IPS-15b (cell line): ENCODE data around the gene SIGLEC9.
"Not testable (repeated sequence)": the region's sequence is repeated elsewhere in the genome, so short reads cannot be mapped to it uniquely, and the experiment has no call there.

Experiments used
- H3K27me3 ChIP-seq: one replicate; pipeline ENCODE4 v1.6.1; 2013; ENCODE audit warnings: low read length; ENCODE audit not compliant: control insufficient read depth, insufficient read depth
- H3K36me3 ChIP-seq: one replicate; pipeline ENCODE4 v1.6.1; 2013; ENCODE audit warnings: low read length; ENCODE audit not compliant: control insufficient read depth, insufficient read depth
- H3K4me1 ChIP-seq: one replicate; pipeline ENCODE4 v1.6.1; 2013; ENCODE audit warnings: mild to moderate bottlenecking, low read length; ENCODE audit not compliant: control insufficient read depth, insufficient read depth
- H3K4me3 ChIP-seq: one replicate; pipeline ENCODE4 v1.5.1; 2013; ENCODE audit warnings: low read depth, low read length
- H3K9ac ChIP-seq: one replicate; pipeline ENCODE4 v1.6.1; 2013; ENCODE audit warnings: low read depth, mild to moderate bottlenecking, low read length
- H3K9me3 ChIP-seq: one replicate; pipeline ENCODE4 v1.6.1; 2013; ENCODE audit warnings: mild to moderate bottlenecking, low read length; ENCODE audit not compliant: control insufficient read depth, insufficient read depth

Gene SIGLEC9

GRCh38 chr19:51157265-51157664 lies 32.6 kb downstream of the SIGLEC9 start:
- Histone ChIP-seq H3K27me3 (peaks cover 13% of the 10 kb centered on the region), H3K36me3 (no peaks in the 10 kb centered on the region), H3K4me1 (peaks cover 2% of the 10 kb centered on the region), H3K4me3 (no peak overlapping the region), H3K9ac (no peak overlapping the region), H3K9me3 (no peaks in the 10 kb centered on the region)

- H3K4me3 ChIP-seq, result no peak overlapping the region
- H3K4me1 ChIP-seq, result peaks cover 2% of the 10 kb centered on the region
- no peaks in the 10 kb centered on the region for H3K9me3 ChIP-seq
- H3K36me3 ChIP-seq, result no peaks in the 10 kb centered on the region
- no peak overlapping the region for H3K9ac ChIP-seq
- H3K27me3 ChIP-seq, result peaks cover 13% of the 10 kb centered on the region
These were observed 33.9 kb downstream of the SIGLEC9 start for GRCh38 chr19:51158474-51159129.

- Histone ChIP-seq H3K27me3 (peaks cover 13% of the 10 kb centered on the region), H3K9ac (no peak overlapping the region), H3K4me3 (no peak overlapping the region), H3K9me3 (no peaks in the 10 kb centered on the region), H3K4me1 (peaks cover 2% of the 10 kb centered on the region), H3K36me3 (no peaks in the 10 kb centered on the region)
These were observed 35.0 kb downstream of the SIGLEC9 start for GRCh38 chr19:51159656-51160055.

- H3K4me1 ChIP-seq, result peaks cover 2% of the 10 kb centered on the region
- no peaks in the 10 kb centered on the region for H3K36me3 ChIP-seq
- H3K9ac ChIP-seq, result no peak overlapping the region
- no peaks in the 10 kb centered on the region for H3K9me3 ChIP-seq
- H3K4me3 ChIP-seq, result no peak overlapping the region
- H3K27me3 ChIP-seq, result peaks cover 13% of the 10 kb centered on the region
These were observed 36.6 kb downstream of the SIGLEC9 start for GRCh38 chr19:51161266-51161665.

- Histone ChIP-seq H3K9ac (no peak overlapping the region), H3K27me3 (peaks cover 12% of the 10 kb centered on the region)
These were observed 37.3 kb downstream of the SIGLEC9 start for GRCh38 chr19:51161867-51162496.

GRCh38 chr19:51163257-51163656 lies 38.6 kb downstream of the SIGLEC9 start:
- Histone ChIP-seq H3K9ac (no peak overlapping the region), H3K27me3 (peaks cover under 1% of the 10 kb centered on the region), H3K4me1 (peaks cover 2% of the 10 kb centered on the region), H3K9me3 (no peaks in the 10 kb centered on the region), H3K36me3 (no peaks in the 10 kb centered on the region), H3K4me3 (no peak overlapping the region)

More at GRCh38 chr19:51161867-51162496, 37.3 kb downstream of the SIGLEC9 start:
- Histone ChIP-seq H3K9me3 (no peaks in the 10 kb centered on the region), H3K36me3 (no peaks in the 10 kb centered on the region), H3K4me1 (peaks cover 2% of the 10 kb centered on the region), H3K4me3 (no peak overlapping the region)

GRCh38 chr19:51164215-51164614 lies 39.5 kb downstream of the SIGLEC9 start:
- Histone ChIP-seq H3K4me1 (no peaks in the 10 kb centered on the region), H3K9ac (no peak overlapping the region), H3K27me3 (peaks cover 3% of the 10 kb centered on the region), H3K9me3 (no peaks in the 10 kb centered on the region), H3K4me3 (no peak overlapping the region), H3K36me3 (no peaks in the 10 kb centered on the region)

GRCh38 chr19:51166846-51167490 lies 42.3 kb downstream of the SIGLEC9 start:
- H3K9ac ChIP-seq, result no peak overlapping the region
- H3K4me3 ChIP-seq, result no peak overlapping the region
- H3K36me3 ChIP-seq, result no peaks in the 10 kb centered on the region
- no peaks in the 10 kb centered on the region for H3K4me1 ChIP-seq
- H3K27me3 ChIP-seq, result peaks cover 7% of the 10 kb centered on the region
- no peaks in the 10 kb centered on the region for H3K9me3 ChIP-seq

GRCh38 chr19:51168564-51169282 lies 44.0 kb downstream of the SIGLEC9 start:
- Histone ChIP-seq H3K9me3 (no peaks in the 10 kb centered on the region), H3K36me3 (no peaks in the 10 kb centered on the region), H3K4me1 (no peaks in the 10 kb centered on the region), H3K4me3 (no peak overlapping the region), H3K9ac (no peak overlapping the region), H3K27me3 (peaks cover 7% of the 10 kb centered on the region)

- not testable (repeated sequence) for H3K4me3 ChIP-seq, H3K4me1 ChIP-seq, H3K36me3 ChIP-seq, H3K9ac ChIP-seq, H3K9me3 ChIP-seq
- peaks cover 13% of the 10 kb centered on the region for H3K27me3 ChIP-seq
These were observed 44.7 kb downstream of the SIGLEC9 start for GRCh38 chr19:51169283-51169918.

- Histone ChIP-seq H3K4me1 (no peaks in the 10 kb centered on the region), H3K9ac (no peak overlapping the region), H3K36me3 (no peaks in the 10 kb centered on the region), H3K27me3 (peaks cover 21% of the 10 kb centered on the region), H3K9me3 (no peaks in the 10 kb centered on the region), H3K4me3 (no peak overlapping the region)
These were observed 47.5 kb downstream of the SIGLEC9 start for GRCh38 chr19:51172223-51172622.
